ENCODE results near the gene FYN. TPM values are rescaled to one million over a fixed set of nuclear protein-coding genes. Genes with fewer than 3 reads are reported as not detected.

Gene FYN
- total and polyA plus RNA-seq, 2 of the 4 experiments (the other 2 are of a cell fraction) = 30.8 to 36.4 TPM

DNA sequence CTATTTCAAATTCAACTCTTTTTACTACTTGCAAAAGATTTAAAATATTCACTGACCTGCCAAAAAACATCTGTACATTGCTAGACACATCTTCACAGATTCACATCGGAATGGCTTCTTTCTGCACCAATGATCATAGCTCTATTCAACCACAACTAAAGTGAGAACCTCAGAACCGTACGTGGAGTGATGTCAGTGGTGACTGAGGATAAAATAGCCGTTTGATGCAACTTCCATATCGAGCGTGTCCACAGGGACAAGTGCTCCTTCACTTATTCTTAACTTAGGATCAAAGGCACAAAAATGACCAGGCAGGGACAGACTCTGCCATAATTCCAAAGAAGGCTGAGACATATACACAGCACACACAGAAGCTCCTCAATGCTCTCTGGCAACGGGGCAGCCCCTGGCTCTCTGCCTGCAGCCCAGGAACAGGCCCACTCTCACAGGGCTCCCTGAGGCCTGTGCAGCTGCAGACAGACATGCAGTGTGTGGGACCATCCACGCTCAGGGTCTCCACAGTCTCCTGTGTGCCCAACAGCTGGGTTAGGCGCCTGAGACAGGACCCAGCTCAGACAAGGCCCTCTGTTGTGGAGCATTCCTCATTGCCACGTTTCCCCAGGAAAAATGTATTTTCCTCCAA is 22.8 kb downstream of the FYN start:
- Histone ChIP-seq H2AFZ (replicated peaks; ENCODE audit: low read length, poor library complexity) (no peak overlapping the region), H3K79me1 (ENCODE audit: low read depth in 1 of 2, low read length in 2 of 2) (peaks cover 35 to 56% of the 10 kb centered on the region in 2 experiments), H2BK5ac (ENCODE audit: low read depth, low read length, poor library complexity, severe bottlenecking) (no peak overlapping the region), H3K14ac (replicated peaks; ENCODE audit: low read depth, low read length) (no peak overlapping the region), H3K9me3 (ENCODE audit: control insufficient read depth, insufficient read depth, low read length) (no peaks in the 10 kb centered on the region), H3K9me1 (ENCODE audit: insufficient read depth, low read length) (peaks cover 7% of the 10 kb centered on the region; the same call in 1 of the 2 replicates), H3K56ac (ENCODE audit: extremely low read depth, insufficient read depth, low read length) (no peak overlapping the region), H2AK5ac (ENCODE audit: low read depth, low read length) (no peak overlapping the region), H2AK9ac (replicated peaks; ENCODE audit: low read depth, low read length, poor library complexity) (no peak overlapping the region), H3K4me2 (ENCODE audit: low read depth, low read length) (no peak overlapping the region), H3K27ac (ENCODE audit: insufficient read depth, low read length) (no peak overlapping the region), H3K9ac (ENCODE audit: low read depth, low read length) (no peak overlapping the region), H2BK120ac (ENCODE audit: low read depth, low read length) (no peak overlapping the region), H3K36me3 (ENCODE audit: control insufficient read depth, insufficient read depth, low read length) (peaks cover 3% of the 10 kb centered on the region; the same call in 1 of the 2 replicates), H3K23ac (ENCODE audit: low read depth, low read length) (no peak overlapping the region), H3K4me3 (ENCODE audit: insufficient read depth, low read depth, low read length) (no peak overlapping the region), H3K27me3 (ENCODE audit: control insufficient read depth, insufficient read depth, low read length) (no peaks in the 10 kb centered on the region), H2BK20ac (ENCODE audit: low read depth, low read length) (no peak overlapping the region), H3K4me1 (ENCODE audit: control insufficient read depth, insufficient read depth, low read length) (peaks cover 6% of the 10 kb centered on the region), H2BK15ac (ENCODE audit: low read depth, low read length) (no peak overlapping the region), H4K8ac (ENCODE audit: low read depth in 2 of 2, low read length in 2 of 2) (no peak overlapping the region), H3K4ac (ENCODE audit: low read depth, low read length) (no peak overlapping the region), H4K20me1 (ENCODE audit: insufficient read depth, low read length) (peaks cover 35% of the 10 kb centered on the region), H3K18ac (ENCODE audit: low read depth, low read length) (no peak overlapping the region), H4K5ac (ENCODE audit: low read depth, low read length) (no peak overlapping the region), H4K91ac (ENCODE audit: insufficient read depth, low read depth, low read length) (no peak overlapping the region)
- ChIA-PET POLR2A (ENCODE audit: unreplicated experiment) (no interaction called here), CTCF (no interaction called here)
- DNase-seq = no peak
- dilution Hi-C loops (cut with HindIII; ENCODE audit: low sequenced_read_pairs, unreplicated experiment) (no loop called here), intact Hi-C loops (cut with micrococcal nuclease) (no loop called here), in situ Hi-C loops (cut with MboI; ENCODE audit: low sequenced_read_pairs) (no loop called here)
- WGBS, 2 experiments (ENCODE audit: extremely low coverage in 2 of 2, insufficient read length in 1 of 2) = 14% methylated on average over 2 of the region's 10 CpGs; no CpG with 5 or more reads in 1 of the 2 experiments
- ATAC-seq (ENCODE audit: low read depth) = no peak
- BruUV-seq (replicated peaks) = no TSS peak
- TF ChIP-seq, protein P1, sequence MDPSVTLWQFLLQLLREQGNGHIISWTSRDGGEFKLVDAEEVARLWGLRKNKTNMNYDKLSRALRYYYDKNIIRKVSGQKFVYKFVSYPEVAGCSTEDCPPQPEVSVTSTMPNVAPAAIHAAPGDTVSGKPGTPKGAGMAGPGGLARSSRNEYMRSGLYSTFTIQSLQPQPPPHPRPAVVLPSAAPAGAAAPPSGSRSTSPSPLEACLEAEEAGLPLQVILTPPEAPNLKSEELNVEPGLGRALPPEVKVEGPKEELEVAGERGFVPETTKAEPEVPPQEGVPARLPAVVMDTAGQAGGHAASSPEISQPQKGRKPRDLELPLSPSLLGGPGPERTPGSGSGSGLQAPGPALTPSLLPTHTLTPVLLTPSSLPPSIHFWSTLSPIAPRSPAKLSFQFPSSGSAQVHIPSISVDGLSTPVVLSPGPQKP (IDR thresholded peaks at IDR 0.05; ENCODE audit: borderline replicate concordance, low read depth, low read length) = no peak
- TF ChIP-seq MAFK (IDR thresholded peaks at IDR 0.05; ENCODE audit: low read depth, low read length) = no peak
- TF ChIP-seq NFE2L2 (IDR thresholded peaks at IDR 0.05; ENCODE audit: low read depth, low read length) = no peak
- TF ChIP-seq, protein P2, sequence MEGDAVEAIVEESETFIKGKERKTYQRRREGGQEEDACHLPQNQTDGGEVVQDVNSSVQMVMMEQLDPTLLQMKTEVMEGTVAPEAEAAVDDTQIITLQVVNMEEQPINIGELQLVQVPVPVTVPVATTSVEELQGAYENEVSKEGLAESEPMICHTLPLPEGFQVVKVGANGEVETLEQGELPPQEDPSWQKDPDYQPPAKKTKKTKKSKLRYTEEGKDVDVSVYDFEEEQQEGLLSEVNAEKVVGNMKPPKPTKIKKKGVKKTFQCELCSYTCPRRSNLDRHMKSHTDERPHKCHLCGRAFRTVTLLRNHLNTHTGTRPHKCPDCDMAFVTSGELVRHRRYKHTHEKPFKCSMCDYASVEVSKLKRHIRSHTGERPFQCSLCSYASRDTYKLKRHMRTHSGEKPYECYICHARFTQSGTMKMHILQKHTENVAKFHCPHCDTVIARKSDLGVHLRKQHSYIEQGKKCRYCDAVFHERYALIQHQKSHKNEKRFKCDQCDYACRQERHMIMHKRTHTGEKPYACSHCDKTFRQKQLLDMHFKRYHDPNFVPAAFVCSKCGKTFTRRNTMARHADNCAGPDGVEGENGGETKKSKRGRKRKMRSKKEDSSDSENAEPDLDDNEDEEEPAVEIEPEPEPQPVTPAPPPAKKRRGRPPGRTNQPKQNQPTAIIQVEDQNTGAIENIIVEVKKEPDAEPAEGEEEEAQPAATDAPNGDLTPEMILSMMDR (conservative IDR thresholded peaks at IDR 0.05; ENCODE audit: low read depth, low read length) = no peak
- no peak for TF ChIP-seq CEBPB (IDR thresholded peaks at IDR 0.05; ENCODE audit: low read depth, low read length)
- TF ChIP-seq MXI1 (IDR thresholded peaks at IDR 0.05; ENCODE audit: borderline replicate concordance, low read depth, low read length) = no peak
- no peak for TF ChIP-seq FOS (IDR thresholded peaks at IDR 0.05; ENCODE audit: low read depth, low read length)
- TF ChIP-seq SMC3 (IDR thresholded peaks at IDR 0.05; ENCODE audit: low read depth, low read length) = no peak
- TF ChIP-seq RAD21 (IDR thresholded peaks at IDR 0.05; ENCODE audit: low read length) = no peak
- TF ChIP-seq MAZ (IDR thresholded peaks at IDR 0.05; ENCODE audit: borderline replicate concordance, low read depth, low read length) = no peak
- TF ChIP-seq POLR2A (IDR thresholded peaks at IDR 0.05; ENCODE audit: low read depth, low read length) = no peak
- TF ChIP-seq RCOR1 (IDR thresholded peaks at IDR 0.05; ENCODE audit: insufficient replicate concordance, low read length) = no peak
- no peak for TF ChIP-seq RFX5 (IDR thresholded peaks at IDR 0.05; ENCODE audit: low read depth, low read length)
- no peak for TF ChIP-seq CHD1 (IDR thresholded peaks at IDR 0.05; ENCODE audit: low read depth, low read length)
- TF ChIP-seq, protein P3, sequence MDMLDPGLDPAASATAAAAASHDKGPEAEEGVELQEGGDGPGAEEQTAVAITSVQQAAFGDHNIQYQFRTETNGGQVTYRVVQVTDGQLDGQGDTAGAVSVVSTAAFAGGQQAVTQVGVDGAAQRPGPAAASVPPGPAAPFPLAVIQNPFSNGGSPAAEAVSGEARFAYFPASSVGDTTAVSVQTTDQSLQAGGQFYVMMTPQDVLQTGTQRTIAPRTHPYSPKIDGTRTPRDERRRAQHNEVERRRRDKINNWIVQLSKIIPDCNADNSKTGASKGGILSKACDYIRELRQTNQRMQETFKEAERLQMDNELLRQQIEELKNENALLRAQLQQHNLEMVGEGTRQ (IDR thresholded peaks at IDR 0.05; ENCODE audit: low read depth, low read length) = no peak
- TF ChIP-seq BHLHE40 (IDR thresholded peaks at IDR 0.05; ENCODE audit: low read depth, low read length) = no peak

All from IMR-90 (cell line).